NCI-H128 (cell line): Measurements from ENCODE around the gene KLK7.
"Not testable (repeated sequence)": the region's sequence is repeated elsewhere in the genome, so short reads cannot be mapped to it uniquely, and the experiment has no call there.

Experiments
- DNase-seq: peaks from one replicate; lab custom pipeline; 2025; ENCODE audit not compliant: unreplicated experiment; lab: John Stamatoyannopoulos, UW

The KLK7 gene

GRCh38 chr19:50978772-50979390, 4.8 kb downstream of the KLK7 start:
- no peak for DNase-seq

- DNase-seq = no peak
These were observed 6.1 kb downstream of the KLK7 start for GRCh38 chr19:50977626-50978025.

DNA sequence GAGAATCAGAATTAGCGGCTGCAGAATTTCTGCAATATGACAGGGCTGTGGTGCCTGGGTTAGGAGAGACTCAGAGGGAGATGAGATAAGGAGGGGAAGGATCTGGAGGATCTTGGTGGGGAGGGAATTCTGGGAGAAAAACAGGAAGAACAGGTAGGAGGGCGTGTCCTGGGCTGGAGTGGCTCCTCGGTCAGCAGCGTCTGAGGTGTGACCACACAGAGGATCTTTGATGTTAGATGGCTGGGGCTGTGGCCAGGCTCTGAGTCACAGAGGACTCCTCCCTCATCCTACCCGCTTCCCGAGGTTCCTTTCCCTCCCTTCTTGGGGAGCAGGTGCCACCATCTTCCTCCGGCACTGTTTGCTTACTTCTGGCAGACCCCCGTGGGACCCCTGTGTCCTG, 8.0 kb downstream of the KLK7 start:
- no peak for DNase-seq

GRCh38 chr19:50974702-50975556, 8.8 kb downstream of the KLK7 start:
- no peak for DNase-seq

- no peak for DNase-seq
These were observed 10.8 kb downstream of the KLK7 start for GRCh38 chr19:50972795-50973376.

DNA sequence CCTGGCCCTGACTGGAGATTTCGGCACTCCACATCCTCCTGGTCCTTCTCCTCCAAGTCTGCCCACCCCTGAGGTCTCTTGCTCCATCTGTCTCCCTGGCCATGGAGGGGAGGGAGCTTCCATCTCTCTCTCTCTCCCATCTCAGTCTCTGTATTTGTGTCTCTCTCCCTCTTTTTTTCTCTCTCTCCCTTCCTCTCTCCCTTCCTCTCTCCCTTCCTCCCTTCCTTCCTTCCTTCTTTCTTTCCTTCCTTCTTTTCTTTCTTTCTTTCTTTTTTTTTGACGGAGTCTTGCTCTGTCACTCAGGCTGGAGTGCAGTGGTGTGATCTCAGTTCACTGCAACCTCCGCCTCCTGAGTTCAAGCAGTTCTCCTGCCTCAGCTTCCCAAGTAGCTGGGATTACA, 13.9 kb downstream of the KLK7 start:
- DNase-seq = not testable (repeated sequence)

GRCh38 chr19:50969413-50969760, 14.3 kb downstream of the KLK7 start, which contains the start of gene KLK6:
Gene KLK6 (minus strand): TSS chr19:50969591. CDS start chr19:50968104, 1,487 bp downstream.
- no peak for DNase-seq

DNA sequence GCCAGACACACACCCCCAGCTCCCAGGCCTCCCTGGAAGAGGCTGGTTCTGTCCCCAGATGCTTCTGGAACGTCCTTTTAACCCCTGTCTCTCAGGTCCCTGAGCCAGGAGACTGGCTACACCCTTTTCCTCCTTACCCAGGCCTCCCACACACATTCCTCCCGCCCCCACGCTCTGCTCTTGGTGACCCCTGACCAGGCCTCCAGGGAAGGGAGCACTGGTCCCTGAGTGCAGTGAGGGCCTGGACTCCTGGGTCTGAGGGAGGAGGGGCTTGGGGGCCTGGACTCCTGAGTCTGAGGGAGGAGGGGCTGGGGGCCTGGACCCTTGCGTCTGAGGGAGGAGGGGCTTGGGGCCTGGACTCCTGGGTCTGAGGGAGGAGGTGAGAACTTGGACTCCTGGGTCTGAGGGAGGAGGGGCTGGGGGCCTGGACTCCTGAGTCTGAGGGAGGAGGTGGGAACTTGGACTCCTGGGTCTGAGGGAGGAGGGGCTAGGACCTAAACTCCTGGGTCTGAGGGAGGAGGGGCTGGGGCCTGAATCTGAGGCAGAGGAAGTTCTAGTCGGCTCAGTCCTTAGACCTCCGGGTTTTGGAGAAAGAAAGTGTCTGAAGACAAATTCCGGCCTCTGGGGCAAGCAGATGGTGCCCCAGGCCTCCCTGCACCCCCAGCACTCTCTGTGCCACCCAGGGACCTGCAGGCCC, 14.9 kb downstream of the KLK7 start:
- no peak for DNase-seq

DNA sequence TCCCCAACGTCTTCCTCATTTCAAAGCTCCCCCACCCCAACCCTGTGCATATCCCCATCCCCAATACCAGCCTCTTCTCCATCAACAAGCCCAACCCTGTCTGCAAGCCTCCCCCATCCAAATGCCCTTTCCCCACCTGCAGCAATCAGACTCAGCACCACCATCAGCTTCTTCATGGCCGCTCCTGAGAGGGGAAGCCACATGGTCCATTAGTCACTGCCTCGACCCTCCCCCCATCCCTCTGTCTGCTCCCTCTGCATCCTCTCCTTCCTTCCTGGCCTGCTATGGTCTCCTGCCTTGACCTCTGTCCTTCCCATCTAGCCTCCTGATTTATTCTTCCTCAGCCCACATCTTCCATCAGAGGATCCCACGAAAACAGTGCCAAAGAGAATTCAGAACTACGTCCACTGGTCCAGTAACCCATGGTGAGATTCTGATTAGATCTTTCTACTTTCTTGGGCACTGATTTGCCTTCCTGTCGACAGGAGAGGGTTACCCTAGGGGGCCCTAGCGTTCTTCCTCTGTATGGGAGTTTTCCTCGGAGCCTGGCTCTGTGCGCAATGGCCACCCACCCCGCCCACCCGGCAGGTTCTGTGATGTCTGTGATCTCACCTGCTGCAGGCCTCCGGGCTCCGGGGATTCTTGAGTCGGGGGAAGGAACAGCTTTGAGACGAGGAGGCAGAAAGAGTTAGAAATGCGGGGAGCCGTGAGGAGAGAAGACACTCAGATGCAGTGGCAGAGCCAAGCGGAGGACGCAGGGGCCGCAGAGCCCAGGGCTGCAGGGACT, 15.6 kb downstream of the KLK7 start:
- DNase-seq = no peak

- no peak for DNase-seq
These were observed 19.5 kb downstream of the KLK7 start for GRCh38 chr19:50964266-50964665.

DNA sequence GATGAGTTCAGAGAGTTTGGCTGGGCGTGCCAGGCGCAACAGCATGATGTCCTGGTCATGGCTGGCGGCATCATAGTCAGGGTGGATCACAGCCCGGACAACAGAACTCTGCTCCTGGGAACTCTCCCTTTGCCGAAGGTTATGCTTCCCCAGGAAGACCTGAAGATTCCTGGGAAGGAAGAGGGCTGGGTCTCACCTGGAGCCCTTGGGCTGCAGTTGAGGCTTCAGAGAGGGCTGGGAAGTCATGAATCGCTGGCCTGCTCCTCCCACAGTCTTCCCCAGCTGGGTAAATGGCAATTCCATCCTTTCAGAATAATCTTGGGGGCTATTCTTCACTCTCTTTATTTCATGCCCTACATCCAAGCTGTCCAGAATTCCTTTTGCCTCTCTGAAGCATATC, 20.3 kb downstream of the KLK7 start:
- no peak for DNase-seq

DNA sequence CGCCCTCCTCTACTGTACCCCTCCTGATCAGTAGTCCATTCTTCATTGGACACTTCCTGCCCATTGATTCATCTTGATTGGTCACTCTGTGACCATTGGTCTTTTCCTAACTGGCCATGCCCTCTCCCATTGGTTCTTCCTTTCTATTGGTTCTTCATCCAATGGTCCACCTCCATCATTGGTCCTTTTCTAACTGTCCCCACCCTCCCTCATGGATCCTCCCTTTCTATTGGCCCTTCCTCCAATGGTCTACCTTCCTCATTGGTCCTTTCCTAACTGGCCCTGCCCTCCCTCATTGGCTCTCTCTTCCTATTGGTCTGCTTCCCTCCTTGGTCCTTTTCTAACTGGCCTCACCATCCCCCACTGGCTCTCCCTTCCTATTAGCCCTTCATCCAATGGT, 21.5 kb downstream of the KLK7 start:
- no peak for DNase-seq

DNA sequence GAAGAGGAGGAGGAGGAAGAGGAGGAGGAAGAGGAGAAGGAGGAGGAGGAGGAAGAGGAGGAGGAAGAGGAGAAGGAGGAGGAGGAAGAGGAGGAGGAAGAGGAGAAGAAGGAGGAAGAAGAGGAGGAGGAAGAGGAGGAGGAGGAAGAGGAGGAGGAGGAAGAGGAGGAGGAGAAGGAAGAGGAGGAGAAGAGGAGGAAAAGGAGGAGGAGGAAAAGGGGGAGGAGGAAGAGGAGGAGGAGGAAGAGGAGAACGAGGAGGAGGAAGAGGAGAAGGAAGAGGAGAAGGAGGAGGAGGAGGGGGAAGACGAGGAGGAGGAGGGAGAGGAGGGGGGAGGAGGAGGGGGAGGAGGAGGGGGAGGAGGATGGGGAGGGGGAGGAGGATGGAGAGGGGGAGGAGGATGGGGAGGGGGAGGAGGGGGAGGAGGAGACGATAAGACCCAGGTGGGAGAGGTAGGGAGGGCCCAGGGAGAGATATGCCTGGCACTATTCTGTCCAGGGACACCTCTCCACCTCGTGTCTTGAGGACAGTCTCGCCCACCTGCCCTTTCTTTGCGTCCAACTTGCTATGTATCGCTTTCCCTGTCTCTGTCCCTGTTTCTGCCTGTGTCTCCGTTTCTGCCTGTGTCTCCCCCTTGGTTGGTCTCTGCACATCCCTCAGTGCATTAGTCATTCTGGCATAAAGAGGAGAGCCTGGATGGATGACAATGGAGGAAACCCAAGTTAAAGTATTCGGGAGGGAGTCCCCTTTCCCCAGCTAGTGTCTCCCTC, 23.8 kb downstream of the KLK7 start:
- DNase-seq = no peak

GRCh38 chr19:50957587-50957986, 26.1 kb downstream of the KLK7 start:
- no peak for DNase-seq

- DNase-seq = no peak
These were observed 30.8 kb downstream of the KLK7 start, which contains the start of gene KLK5 for GRCh38 chr19:50952910-50953309. Gene KLK5 (minus strand): TSS chr19:50953038. CDS start chr19:50952657, 381 bp downstream.

- no peak for DNase-seq
These were observed 33.9 kb downstream of the KLK7 start for GRCh38 chr19:50949861-50950260.

- DNase-seq = no peak
These were observed 36.6 kb downstream of the KLK7 start for GRCh38 chr19:50947123-50947522.

DNA sequence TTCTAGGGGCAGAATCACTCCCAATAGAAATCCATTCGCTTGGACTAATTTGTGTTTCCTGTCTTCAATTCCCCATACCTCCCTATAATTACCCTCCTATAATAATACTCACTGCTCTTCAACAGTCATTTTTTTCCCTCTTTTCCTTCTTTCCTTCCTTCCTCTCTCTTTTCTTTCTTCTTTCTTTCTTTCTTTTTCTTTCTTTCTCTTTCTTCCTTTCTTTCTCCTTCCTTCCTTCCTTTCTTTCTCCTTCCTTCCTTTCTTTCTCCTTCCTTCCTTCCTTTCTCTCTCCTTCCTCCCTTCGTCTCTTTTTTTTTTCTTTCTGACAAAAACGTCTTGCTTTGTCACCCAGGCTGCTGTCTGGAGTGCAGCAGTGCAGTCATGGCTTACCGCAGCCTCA, 38.9 kb downstream of the KLK7 start:
- no peak for DNase-seq

DNA sequence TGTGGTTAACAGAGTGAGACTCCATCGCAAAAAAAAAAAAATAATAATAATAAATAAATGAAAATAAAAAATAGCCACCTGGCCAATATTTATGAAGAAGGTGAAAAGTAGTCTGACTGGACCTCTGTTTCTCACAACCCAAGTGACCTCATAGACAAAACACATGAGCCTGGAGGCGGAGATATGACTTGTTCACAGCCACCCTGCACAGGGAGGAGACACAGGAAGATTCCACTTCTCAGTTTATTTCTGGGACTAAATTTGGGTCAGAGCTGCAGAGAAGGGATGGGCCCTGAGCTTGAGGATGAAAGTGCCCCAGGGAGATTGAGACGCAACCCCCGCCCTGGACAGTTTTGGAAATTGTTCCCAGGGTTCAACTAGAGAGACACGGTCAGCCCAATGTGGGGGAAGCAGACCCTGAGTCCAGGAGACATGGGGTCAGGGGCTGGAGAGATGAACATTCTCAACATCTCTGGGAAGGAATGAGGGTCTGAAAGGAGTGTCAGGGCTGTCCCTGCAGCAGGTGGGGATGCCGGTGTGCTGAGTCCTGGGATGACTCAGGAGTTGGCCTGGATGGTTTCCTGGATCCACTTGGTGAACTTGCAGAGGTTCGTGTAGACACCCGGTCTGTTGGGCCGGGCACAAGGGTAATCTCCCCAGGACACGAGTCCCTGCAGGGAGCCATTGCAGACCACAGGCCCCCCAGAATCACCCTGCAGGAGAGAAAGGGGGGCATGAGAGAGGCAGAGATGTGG, 40.5 kb downstream of the KLK7 start:
- DNase-seq = no peak
